ENCODE measurements around the gene TNF. TPM values are rescaled to one million over a fixed set of nuclear protein-coding genes. Genes with fewer than 3 reads are reported as not detected.

The TNF gene
- total and polyA plus RNA-seq, 2 of the 13 experiments (the other 11 are each of a cell fraction or from before 2014, with no cell fraction given): not detected

DNA sequence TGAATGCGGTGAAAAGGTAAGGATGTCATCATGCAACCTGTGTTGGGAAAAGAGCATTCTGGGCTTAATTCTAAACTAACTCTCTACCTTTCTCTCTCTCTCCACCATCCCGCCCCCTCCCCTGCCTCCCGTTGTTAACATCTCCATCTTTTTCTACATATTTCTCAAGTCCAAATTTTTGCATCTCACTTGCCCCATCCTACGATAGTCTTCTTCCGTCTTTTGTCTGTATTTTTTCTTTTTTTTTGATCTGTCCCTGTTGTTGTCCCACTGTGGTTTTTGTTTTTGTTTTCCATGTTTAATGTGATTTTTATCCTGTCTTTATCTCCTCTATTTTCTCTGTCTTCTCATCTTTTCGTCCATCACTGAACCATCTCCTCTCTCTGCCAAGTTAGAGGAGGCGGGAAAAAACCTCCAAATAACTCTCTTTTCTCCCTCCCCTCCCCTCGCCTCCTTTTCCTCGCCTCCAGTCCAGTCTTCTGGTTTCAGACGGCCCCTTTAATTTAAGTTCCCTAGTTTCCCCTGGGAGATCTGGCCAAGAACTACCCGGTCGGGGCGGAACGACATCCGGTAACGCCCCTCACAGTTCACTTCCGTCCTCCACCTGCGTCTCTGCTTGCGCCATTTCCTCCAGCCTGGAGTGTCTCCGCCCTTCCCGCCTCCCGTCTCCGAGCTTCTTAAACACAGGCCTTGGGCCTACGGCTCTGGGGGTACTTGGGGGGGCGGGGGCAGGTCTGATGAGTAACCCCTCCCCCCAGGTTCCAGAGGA lies 28.2 kb upstream of the TNF start, which contains the start of gene NFKBIL1 (continued):
- TF ChIP-seq, protein P1, sequence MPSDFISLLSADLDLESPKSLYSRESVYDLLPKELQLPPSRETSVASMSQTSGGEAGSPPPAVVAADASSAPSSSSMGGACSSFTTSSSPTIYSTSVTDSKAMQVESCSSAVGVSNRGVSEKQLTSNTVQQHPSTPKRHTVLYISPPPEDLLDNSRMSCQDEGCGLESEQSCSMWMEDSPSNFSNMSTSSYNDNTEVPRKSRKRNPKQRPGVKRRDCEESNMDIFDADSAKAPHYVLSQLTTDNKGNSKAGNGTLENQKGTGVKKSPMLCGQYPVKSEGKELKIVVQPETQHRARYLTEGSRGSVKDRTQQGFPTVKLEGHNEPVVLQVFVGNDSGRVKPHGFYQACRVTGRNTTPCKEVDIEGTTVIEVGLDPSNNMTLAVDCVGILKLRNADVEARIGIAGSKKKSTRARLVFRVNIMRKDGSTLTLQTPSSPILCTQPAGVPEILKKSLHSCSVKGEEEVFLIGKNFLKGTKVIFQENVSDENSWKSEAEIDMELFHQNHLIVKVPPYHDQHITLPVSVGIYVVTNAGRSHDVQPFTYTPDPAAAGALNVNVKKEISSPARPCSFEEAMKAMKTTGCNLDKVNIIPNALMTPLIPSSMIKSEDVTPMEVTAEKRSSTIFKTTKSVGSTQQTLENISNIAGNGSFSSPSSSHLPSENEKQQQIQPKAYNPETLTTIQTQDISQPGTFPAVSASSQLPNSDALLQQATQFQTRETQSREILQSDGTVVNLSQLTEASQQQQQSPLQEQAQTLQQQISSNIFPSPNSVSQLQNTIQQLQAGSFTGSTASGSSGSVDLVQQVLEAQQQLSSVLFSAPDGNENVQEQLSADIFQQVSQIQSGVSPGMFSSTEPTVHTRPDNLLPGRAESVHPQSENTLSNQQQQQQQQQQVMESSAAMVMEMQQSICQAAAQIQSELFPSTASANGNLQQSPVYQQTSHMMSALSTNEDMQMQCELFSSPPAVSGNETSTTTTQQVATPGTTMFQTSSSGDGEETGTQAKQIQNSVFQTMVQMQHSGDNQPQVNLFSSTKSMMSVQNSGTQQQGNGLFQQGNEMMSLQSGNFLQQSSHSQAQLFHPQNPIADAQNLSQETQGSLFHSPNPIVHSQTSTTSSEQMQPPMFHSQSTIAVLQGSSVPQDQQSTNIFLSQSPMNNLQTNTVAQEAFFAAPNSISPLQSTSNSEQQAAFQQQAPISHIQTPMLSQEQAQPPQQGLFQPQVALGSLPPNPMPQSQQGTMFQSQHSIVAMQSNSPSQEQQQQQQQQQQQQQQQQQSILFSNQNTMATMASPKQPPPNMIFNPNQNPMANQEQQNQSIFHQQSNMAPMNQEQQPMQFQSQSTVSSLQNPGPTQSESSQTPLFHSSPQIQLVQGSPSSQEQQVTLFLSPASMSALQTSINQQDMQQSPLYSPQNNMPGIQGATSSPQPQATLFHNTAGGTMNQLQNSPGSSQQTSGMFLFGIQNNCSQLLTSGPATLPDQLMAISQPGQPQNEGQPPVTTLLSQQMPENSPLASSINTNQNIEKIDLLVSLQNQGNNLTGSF (CRISPR knock-in tag; IDR thresholded peaks at IDR 0.05): no peak
- TF ChIP-seq, protein P2, sequence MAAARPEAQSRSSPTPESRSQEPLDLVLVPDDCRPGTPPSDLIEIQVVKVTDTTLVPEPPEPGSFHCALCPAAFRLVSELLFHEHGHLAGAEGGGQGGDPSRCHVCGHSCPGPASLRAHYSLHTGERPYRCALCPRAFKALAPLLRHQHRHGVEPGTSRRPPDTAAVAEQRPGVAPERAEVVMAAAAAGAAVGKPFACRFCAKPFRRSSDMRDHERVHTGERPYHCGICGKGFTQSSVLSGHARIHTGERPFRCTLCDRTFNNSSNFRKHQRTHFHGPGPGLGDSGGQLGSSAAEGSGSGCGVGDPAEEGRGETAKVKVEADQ (CRISPR knock-in tag; IDR thresholded peaks at IDR 0.05; ENCODE audit: borderline replicate concordance): no peak
- no peak; the same call in 1 of the 2 replicates for TF ChIP-seq SOX5 (CRISPR knock-in tag; IDR thresholded peaks at IDR 0.05; ENCODE audit: borderline replicate concordance)
- TF ChIP-seq, protein P3, sequence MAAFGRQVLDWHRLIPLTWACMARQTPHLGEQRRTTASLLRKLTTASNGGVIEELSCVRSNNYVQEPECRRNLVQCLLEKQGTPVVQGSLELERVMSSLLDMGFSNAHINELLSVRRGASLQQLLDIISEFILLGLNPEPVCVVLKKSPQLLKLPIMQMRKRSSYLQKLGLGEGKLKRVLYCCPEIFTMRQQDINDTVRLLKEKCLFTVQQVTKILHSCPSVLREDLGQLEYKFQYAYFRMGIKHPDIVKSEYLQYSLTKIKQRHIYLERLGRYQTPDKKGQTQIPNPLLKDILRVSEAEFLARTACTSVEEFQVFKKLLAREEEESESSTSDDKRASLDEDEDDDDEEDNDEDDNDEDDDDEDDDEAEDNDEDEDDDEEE (CRISPR knock-in tag; IDR thresholded peaks at IDR 0.05): no peak
- TF ChIP-seq CBX1 (IDR thresholded peaks at IDR 0.05; ENCODE audit: low read depth): peak; percentile 25
- peak; percentile 62; the same call in 1 of the 2 replicates for TF ChIP-seq ZSCAN31 (CRISPR knock-in tag; IDR thresholded peaks at IDR 0.05; ENCODE audit: low read depth)
- no peak; the same call in 1 of the 2 replicates for TF ChIP-seq MEIS1 (CRISPR knock-in tag; IDR thresholded peaks at IDR 0.05; ENCODE audit: borderline replicate concordance)
- 0 out of 2 replicates have a peak, but pooled peaks have one; percentile 2 for TF ChIP-seq ZNF7 (CRISPR knock-in tag; IDR thresholded peaks at IDR 0.05)
- peak in 1 of 2 experiments; percentile 37; a peak in 1 of 4 replicates for TF ChIP-seq EP300 (IDR thresholded peaks at IDR 0.05; ENCODE audit: low read depth in 2 of 2, low read length in 2 of 2)
- peak; percentile 48 for TF ChIP-seq EP300 (CRISPR knock-in tag; IDR thresholded peaks at IDR 0.05; ENCODE audit: borderline replicate concordance)
- no peak for TF ChIP-seq ZNF775 (CRISPR knock-in tag; IDR thresholded peaks at IDR 0.05; ENCODE audit: borderline replicate concordance)
- no peak for TF ChIP-seq TBX3 (IDR thresholded peaks at IDR 0.05; ENCODE audit: borderline replicate concordance)
- TF ChIP-seq ZNF839 (CRISPR knock-in tag; IDR thresholded peaks at IDR 0.05; ENCODE audit: borderline replicate concordance): no peak
- TF ChIP-seq IRF2 (CRISPR knock-in tag; IDR thresholded peaks at IDR 0.05): peak; percentile 86
- no peak; the same call in 1 of the 2 replicates for TF ChIP-seq DR1 (CRISPR knock-in tag; IDR thresholded peaks at IDR 0.05)
- TF ChIP-seq, protein P4, sequence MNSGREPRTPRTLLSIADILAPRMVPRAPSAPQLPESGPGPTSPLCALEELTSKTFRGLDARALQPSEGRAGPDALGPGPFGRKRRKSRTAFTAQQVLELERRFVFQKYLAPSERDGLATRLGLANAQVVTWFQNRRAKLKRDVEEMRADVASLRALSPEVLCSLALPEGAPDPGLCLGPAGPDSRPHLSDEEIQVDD (CRISPR knock-in tag; IDR thresholded peaks at IDR 0.05; ENCODE audit: borderline replicate concordance): no peak
- no peak for TF ChIP-seq ZSCAN20 (CRISPR knock-in tag; IDR thresholded peaks at IDR 0.05; ENCODE audit: borderline replicate concordance)
- TF ChIP-seq KAT8 (CRISPR knock-in tag; IDR thresholded peaks at IDR 0.05): peak; percentile 97
- TF ChIP-seq ERF (CRISPR knock-in tag; IDR thresholded peaks at IDR 0.05): peak; percentile 88
- TF ChIP-seq ZNF101 (CRISPR knock-in tag; IDR thresholded peaks at IDR 0.05; ENCODE audit: borderline replicate concordance, low read depth): no peak
